GM19099 (cell line): Measurements from ENCODE around the gene CHMP1B.

Experiments used
- POLR2A ChIP-seq: IDR thresholded peaks from 3 replicates; pipeline ENCODE4 v1.6.1; 2011; ENCODE audit warnings: low read depth; ENCODE audit not compliant: insufficient read length; ENCODE audit errors: extremely low read depth

The CHMP1B gene

DNA sequence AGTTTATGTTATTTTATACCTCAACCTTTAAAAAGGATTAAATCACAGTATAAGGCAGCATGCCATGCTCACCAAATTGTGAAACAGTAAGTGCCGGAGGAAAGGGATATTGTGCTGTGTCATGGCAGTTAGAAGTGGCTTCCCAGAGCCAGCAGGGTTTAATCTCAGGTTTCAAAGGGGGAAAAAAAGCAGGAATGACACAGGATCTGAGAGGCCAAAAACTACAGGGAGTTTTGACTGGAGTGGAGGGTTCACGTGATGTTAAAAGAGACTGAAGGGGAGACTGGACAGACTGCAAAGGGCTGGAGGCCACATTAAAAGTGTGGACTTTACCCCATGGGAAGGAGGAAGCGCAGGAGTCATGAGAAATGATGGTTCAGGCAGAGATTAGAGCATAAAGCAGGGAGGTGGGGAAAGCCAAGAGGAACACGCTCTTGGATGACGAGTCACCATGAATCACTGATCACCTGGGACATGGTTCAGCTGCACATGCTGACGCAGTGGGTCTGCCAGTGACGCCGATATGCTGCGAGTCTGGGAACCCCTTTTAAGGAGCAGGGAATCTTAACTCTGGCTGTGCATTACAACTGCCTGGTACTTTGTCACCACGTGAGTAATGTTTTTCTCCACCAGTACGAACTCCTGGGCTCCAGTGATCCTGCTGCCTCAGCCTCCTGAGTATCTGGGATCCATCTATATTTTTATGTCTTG lies 6.1 kb downstream of the CHMP1B start:
- TF ChIP-seq POLR2A, result no peak

DNA sequence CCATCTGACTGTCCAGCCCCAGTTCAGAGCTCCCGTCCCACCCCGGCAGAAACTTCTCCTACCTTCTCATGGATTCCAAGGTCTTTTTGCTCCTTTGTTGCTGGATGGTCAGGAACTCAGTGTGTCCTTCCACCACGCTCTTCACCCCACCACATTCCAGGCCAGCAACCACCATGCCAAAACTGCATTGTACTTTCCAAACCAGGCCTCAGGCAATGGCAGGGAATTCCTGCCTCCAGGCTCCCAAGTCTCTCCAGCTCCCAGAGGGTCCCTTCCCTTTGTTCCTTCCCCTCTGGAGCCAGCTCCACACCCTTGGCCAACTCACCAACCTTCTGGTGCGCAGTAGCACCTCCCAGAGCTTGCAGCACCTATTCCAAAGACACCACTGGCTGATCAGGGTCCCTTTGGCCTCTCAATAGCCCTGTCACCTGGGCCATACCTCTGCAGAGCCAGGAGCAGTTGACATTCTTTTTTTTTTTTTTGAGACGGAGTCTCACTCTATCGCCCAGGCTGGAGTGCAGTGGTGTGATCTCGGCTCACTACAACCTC lies 8.1 kb downstream of the CHMP1B start:
- TF ChIP-seq POLR2A, result no peak

DNA sequence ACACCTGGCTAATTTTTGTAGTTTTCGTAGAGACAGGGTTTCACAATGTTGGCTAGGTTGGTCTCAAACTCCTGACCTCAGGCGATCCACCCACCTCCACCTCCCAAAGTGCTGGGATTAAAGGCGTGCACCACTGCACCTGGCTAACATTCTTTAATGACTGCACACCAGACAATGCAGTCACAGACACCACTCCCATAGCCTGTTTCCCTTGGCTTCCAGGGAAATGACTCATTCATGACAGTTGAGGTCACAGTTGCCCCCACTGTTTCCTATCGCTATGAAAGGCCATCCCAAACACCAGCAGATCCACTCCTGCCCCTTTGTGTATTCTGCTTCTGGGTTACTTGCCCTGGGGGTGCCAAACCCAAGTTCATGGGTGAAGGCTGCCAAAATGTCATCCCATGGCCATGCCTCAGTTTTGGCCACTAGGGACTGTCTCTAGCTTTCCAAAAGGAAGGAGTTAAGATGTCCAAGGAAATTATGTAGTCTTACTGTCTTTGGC lies 8.7 kb downstream of the CHMP1B start:
- TF ChIP-seq POLR2A, result no peak

DNA sequence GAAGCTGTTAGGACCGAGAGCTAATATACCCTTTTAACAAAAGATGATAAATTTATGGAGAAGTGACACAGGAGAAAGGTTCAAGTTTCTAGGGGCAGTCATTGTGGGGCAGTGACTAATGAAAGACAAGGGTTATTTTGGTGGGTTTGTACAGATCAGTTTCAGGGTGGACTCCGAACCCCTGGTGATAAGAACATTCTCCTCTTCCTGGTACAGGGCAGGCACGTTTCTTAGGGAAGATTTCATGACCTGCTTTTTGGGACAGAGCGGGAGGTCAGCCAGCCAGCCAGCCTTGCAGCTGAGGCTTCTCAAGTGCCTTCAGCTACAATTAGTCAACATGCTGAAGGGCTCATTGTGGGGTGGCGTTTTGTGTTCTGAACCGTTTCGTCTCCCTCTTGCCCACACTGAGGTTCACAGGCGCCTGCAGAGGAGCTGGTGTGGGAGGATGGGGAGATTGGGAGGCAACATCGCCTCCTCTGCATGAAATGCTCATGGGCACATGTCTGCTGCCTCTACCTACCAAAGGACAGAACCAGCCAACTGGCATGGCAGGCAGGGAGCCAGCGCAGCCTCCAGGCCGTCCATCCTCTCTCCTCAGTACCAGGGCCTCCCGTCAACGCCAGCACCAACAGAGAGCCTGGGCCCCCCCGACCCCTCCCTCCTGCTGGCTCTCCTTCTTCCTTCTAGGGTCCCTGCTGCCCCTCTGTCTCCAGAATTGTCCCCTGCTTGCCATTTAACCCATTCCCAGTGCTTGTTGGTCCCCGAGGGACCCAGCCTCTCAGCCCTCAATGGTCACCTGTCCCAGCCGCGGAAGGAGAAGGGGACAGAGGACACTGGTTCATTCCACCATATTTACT lies 9.6 kb downstream of the CHMP1B start:
- no peak for TF ChIP-seq POLR2A

DNA sequence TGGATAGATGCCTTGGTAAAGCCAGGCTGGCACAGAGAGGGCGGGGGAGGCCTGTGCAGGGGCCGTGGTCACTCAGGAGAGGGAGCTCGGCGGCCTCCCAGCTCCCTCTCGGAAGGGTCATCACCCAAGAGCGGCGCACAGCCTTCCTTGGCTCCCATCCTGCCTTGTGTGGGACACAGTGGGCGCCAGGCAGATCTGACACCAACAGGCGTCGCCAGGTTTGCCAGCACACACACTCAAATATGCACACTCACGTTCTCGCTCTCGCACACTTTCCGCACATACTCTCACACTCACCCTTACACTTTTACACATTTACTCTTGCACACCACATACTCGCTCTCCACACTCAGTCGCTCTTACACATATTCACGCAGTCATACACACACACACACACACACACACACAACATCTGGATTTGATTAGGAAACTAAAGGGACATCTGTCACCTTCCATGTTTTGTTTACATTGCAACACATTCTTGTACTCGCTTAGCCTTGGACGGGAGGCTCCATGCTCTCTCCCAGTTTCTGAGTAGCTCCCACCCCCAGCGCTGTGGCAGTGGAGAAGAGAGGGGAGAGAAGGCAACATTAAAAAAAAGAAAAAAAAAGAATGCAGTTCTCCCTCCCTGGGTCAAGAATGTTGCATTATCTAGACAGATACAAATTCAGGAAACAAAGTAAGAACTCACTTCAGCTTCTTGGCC lies 10.5 kb downstream of the CHMP1B start:
- no peak for TF ChIP-seq POLR2A

DNA sequence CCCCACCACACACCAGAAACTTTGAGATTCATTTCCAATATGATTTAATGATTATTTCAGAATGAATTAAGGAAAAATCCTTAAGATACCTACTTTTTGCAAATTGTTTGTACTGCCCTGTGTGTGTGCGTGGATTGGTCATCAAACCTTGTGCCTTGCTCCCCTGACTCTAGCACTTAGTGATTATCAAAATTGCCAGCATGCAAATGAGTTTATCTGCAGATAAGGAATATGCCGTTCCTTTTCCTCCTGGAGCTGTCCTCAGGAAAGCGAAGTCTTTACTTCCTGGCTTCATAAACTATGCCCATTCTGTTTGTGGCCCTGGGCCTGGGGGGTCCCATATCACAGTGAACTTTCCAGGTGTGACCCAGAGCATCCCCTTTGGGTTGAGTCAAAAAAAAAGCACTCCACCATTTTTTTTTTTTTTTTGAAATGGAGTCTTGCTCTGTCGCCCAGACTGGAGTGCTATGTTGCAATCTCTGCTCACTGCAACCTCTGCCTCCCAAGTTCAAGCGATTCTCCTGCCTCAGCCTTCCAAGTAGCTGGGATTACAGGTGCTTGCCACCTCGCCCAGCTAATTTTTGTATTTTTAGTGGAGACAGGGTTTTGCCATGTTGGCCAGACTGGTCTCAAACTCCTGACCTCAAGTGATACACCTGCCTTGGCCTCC lies 11.4 kb downstream of the CHMP1B start:
- TF ChIP-seq POLR2A, result no peak

DNA sequence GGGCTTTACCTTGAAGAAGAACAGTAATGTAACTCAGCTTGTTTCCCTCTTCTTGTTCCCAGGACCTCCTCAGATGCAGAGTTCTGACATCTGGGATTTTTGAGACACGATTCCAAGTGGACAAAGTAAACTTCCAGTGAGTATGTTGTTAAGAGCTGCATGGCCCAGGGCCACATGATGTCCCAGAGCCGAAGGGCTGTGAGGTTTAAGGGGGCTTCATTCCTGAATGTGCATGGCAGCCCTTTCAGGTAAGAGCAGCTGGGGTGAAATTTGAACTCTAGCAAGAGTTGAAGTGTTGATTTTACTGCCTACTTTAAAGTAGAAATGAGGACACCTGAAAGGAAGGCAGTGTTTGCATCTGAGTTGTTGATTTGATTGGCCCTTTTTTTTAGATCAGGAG lies 13.3 kb downstream of the CHMP1B start:
- no peak for TF ChIP-seq POLR2A

DNA sequence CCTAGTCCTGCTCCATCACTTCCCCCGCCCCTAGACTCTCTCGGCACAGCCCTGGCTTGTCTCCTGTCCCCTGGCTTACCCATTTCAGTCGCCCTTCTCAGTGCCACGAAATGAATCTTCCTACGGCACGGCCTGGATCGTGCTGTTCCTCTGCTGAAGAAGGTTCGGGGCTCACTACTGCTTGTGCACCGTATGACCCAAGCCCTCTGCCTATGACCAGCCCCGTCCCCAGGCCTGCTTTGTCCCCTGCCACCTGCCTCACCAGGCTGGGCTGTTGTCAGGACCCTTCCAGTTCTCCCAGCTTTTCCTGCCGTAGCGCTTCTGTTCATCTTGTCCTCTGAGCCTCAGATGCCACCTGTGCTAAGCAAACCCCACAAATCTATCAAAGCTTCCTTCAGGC lies 13.9 kb downstream of the CHMP1B start:
- TF ChIP-seq POLR2A, result no peak

DNA sequence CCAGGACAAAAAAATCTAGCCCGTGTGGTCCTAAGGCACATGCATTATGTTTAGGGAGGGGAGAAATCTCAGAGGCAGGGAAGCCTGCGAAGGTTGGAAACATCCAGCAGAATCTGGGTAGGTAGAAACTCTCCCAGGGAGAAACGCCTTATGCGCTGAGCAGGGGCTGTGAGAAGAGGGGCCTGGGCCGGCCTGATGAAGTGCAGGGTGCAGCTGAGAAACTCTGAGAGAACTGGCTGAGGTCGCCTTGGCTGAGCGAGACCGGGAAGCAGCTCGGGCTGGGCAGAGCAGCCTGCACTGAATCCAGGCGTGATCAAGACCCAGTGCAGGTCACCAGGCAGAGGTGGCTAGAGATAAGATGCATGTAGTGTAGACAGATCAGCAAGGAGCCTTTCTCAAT lies 15.1 kb downstream of the CHMP1B start:
- no peak for TF ChIP-seq POLR2A

DNA sequence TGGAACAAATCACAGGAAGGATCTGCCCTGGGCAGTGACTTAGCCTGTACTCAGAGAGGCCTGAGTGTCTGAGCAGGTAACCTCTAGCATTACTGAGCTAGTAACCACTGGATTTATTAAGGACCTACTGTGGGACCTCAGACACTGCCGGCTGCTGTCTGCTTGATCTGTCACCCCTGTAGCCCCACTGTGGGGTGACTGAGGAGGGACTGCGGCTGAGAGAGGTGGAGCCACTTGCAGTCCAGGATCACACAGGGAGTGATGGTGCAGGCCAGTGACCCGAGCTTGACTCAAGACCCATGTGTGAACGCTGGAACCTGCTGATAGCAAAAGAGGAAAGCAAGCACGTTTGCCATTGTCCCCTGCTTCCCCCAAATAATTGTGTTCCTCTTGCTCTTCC lies 15.6 kb downstream of the CHMP1B start:
- no peak for TF ChIP-seq POLR2A

DNA sequence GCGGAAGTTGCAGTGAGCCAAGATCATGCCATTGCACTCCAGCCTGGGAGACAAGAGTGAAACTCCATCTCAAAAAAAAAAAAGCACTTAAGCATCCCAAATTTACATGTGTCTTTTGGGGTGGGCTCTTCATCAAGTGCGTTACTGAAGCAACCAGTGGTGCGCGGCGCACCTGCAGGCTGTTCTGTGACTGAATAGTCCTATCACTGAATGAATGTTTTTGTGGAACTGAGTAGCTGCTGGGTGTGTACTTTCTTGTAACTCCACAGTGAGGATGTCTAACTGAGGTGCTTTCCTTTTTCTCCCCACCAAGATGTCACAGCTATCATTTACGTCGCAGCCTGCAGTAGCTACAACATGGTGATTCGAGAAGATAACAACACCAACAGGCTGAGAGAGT lies 17.0 kb downstream of the CHMP1B start:
- no peak for TF ChIP-seq POLR2A

DNA sequence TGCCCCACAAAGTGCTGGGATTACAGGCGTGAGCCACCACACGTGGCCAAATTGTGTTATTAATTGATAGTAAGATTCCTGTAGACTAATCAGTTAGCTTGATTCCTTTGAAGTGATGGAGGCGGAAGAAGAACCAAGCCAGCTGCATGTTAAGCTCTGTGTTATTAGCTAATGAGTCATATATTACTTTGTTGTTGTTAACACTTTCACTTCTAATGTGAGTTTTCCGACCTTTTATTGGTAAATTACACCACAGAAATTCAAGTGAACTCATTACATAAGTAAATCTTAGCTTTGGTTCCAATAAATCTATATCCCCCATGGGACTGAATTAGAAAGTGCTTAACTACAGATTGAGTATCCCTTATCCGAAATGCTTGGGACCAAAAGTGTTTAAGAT lies 20.3 kb downstream of the CHMP1B start:
- TF ChIP-seq POLR2A, result no peak

DNA sequence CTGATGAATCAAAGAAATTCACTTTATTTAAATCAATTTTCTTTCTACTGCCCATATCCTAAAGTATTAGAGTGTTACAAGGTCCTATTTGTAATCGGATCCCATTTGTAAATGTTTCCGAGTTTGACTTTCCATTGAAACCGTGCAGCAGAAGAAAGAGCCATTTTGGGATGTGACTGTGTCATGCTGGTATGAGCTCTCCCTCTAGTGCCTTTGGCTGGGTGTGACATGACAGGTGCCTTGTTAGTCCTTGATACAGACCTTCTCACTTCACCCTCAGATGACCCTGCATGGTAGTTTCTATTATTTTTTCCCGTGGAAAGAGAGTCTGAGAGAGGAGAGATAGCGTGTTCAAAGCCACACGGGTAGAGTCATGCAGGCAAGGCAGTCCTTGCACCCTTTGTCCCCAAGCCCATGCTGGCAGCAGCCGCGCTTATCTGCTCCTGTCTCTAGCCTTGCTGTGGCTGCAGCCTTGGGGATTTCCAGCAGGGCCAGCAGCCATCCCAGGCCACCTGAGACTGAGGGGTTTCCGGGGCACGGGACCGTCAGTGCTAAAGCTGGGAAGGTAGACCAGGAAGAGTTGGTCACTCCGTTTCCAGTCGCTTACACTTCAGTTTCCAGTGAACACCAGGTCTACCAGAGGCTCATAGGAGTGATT lies 21.4 kb downstream of the CHMP1B start:
- no peak for TF ChIP-seq POLR2A

DNA sequence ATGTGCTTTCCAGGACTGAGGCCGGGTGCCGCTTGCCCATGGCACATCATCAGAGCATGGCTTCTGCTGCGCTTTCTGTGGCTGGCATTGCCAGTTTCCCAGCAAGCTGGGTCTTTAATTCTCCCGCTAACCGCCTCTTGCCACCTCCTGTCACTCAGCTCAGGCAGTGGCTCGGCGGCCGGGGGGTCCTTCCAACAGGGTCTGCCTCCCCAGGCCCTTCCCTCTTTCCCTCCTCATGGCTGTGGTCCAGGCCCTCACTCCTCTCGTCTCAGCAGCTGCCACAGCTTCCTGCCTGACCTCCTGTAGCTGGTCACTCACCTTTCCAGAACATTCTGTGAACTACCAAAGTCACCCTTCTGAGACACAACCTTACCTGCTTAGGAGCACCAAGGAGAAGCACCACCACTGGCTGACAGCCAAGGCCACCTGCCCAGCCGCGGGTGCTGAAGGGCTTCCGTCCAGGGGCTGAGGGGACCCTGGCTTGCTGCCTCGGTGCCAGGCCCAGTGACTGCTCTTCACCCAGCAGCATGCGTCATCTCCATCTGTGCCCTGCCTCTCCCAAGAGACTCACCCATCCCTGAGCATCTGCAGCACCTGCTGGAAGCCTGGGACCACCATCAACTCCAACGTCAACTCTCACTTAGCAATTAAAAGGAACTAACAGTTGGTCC lies 22.6 kb downstream of the CHMP1B start:
- TF ChIP-seq POLR2A, result no peak

DNA sequence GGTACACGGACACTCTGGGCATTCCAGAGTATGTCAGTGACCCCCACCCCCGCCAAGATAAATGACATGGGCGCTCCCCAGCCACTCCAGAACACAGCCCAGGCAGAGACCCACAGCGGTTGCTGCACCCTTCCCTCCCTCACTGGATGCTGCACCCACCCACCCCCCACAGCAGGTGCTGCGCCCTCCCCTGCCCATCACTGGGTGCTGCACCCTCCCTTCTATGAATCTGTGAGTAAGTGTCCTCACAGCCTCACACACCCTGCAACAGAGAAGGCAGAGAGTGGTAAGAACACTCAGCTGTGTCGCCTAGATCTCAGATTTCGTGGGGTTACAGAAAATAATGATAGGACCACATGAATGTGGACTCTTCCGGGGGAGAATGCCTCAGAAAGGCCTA lies 23.5 kb downstream of the CHMP1B start:
- no peak for TF ChIP-seq POLR2A
